ENCODE measurements around the gene GABRR2.

Gene GABRR2

DNA sequence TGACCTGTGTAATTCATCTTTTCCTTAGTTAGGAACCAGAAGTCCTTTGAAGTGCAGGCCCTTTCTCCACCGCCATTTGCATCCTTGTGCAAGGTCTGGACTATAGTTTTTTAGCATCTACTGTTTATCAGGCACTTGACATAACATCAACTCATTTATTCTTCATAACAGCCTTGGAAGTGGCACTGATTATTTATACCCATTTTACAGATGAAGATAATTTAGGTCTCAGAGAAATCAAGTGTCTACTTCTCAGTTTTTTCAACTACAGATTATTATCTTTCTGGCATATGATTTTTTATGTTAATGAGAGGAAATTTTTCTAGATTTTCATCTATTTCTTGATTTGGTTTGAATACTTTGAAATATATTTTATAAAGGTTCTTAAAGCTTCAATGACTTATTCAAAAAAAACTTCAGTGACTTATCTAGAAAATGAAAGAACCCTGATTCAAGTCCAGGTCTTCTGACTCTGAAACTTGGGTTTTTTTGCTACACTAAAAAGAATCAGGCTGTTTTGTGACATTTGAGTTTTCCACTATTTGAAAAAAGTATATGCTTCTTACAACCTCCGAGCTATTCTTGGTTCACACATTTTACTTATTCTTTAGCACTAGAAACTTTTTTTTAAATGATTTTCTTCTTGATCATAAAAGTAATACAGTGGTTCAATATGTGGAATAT lies 40.6 kb upstream of the GABRR2 start:
- Histone ChIP-seq H3K4me3 (no peak overlapping the region), H3K27ac (no peak overlapping the region)
- no peak for DNase-seq (ENCODE audit: low spot score)
- TF ChIP-seq, protein P1, sequence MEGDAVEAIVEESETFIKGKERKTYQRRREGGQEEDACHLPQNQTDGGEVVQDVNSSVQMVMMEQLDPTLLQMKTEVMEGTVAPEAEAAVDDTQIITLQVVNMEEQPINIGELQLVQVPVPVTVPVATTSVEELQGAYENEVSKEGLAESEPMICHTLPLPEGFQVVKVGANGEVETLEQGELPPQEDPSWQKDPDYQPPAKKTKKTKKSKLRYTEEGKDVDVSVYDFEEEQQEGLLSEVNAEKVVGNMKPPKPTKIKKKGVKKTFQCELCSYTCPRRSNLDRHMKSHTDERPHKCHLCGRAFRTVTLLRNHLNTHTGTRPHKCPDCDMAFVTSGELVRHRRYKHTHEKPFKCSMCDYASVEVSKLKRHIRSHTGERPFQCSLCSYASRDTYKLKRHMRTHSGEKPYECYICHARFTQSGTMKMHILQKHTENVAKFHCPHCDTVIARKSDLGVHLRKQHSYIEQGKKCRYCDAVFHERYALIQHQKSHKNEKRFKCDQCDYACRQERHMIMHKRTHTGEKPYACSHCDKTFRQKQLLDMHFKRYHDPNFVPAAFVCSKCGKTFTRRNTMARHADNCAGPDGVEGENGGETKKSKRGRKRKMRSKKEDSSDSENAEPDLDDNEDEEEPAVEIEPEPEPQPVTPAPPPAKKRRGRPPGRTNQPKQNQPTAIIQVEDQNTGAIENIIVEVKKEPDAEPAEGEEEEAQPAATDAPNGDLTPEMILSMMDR (IDR thresholded peaks at IDR 0.05), result no peak

DNA sequence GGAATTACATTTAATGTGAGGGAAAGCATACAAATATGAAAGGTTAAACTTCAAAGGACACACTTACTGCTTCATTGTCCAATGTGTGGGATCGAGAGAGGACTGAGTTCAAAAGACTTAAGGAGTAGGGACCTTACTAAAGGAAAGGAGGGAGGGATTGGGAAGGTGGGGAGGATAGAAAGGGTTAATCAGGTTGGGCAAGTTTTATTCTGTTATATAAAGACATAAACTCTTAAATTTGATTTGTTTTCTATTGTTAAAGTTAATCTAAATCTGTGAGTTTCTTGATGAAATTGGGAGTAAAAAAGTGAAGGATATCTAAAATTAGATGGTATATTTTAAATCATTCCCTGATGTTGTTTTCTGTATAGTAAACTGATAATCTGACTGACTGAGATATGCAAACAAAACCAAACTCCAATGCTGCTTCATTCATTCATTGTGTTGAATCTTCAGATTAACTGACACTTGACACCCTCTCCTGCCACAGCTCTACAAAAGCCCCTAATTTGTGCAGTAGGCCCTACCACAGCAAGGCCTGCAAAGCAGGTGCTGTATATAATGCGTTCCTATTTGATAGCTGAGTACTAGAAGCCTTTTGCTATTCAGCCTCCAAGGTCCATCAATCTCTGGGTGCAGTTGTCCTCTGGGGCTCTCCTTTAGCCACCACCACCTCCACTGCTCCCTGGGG lies 38.7 kb upstream of the GABRR2 start:
- DNase-seq (ENCODE audit: low spot score), result no peak
- TF ChIP-seq, protein P1 (IDR thresholded peaks at IDR 0.05), result no peak
- Histone ChIP-seq H3K4me3 (no peak overlapping the region), H3K27ac (no peak overlapping the region)

DNA sequence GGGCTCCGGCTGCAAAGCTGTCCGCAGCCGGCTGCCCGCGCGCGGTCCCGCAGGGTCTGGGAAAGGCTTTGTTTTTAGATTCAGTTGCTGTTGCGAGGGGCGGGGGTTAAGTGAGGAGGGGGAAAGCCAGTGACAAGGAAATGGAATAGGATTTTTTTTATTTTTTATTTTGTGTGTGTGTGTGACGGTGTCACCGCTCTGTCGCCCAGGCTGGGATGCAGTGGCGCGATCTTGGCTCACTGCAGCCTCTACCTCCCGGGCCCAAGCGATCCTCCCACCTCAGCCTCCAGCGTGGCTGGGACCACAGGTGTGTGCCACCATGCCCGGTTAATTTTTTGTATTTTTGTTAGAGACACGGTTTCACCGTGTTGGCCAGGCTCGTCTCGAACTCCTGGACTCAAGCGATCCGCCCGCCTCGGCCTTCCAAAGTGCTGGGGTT lies 38.0 kb upstream of the GABRR2 start:
- peak overlapping the region; percentile 93 to 95 for H3K27ac ChIP-seq
- H3K4me3 ChIP-seq, result peak overlapping the region; percentile 86
- no peak for DNase-seq (ENCODE audit: low spot score)
- TF ChIP-seq, protein P1 (IDR thresholded peaks at IDR 0.05), result no peak

DNA sequence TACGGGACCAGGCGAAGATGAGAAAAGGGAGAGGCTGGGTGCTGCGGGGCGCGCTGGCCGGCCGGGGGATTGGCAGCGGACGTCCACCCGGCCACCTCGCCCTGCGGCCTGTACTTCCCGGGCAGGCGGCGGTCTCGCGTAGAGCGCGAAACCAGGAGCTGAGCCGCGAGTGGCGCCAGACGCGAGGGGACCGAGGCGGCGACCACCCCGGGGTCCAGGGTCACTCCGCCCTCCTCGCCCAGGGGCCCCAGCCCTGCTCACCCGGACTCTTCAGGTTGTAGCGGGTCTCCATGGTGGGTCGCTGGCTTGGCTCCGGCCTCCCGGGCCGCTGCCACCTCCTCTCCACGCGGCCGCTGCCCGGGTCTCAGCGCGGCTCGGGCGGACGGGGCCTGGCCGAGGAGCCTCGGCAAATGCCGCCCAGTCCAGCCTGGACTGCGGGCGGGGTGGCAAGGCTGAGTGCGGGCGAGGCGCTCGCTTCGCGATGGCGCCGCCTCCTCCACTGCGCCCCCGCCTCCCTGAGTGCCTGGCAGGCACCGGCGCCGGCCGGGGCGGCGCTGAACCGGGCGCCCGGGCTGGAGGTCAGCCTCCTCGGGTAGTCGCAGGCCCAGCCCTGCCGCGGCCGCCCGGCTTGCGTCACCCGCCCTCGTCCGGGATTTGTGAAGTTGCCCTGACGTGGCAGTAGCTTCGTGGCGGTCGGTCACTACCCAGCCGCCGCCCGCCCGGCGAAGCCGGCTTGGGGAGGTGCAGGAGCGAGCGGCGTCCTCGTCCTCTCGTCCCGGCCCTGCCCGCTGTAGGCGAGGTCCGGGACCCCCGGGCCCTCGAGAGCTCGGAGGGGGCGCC lies 37.4 kb upstream of the GABRR2 start, which contains the start of gene UBE2J1:
Gene UBE2J1, minus strand, starts transcription at position 445 of the 840 bp plus-strand sequence. Its CDS starts 153 bp downstream, at position 292.
- peak; percentile 97 for DNase-seq (ENCODE audit: low spot score)
- TF ChIP-seq, protein P1 (IDR thresholded peaks at IDR 0.05), result no peak
- Histone ChIP-seq H3K4me3 (peak within 1 kb of the TSS; percentile 86), H3K27ac (peak within 1 kb of the TSS; percentile 93 to 95)

DNA sequence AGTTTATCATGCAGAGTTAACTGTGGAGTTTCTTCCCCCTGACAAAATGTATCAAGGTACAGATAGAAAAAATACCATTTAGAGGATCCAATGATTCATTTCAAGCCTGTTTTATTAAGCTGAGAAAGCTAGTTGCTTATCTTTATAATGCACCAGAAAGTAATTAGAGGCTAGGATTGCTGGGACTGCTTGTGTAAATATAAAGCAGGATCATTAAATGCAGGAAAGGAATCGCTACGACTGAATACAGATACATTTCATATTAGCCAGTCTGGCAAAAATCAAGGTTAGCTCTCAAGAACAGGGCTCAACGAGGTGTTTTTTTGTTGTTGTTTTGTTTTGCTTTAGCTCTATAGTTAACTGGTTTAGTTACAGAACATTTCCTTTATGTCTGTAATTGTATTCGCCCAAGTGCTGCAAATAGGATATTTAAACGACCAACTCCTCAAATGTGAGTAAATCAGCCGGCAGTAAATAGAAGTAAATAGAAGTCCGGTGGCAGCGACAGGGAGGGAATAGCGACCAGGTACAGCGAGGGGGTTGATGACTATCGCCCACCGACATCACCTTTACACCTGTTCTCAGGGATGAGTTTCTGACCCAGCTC lies 36.7 kb upstream of the GABRR2 start:
- Histone ChIP-seq H3K27ac (peak overlapping the region; percentile 93 to 95), H3K4me3 (peak overlapping the region; percentile 86)
- no peak for DNase-seq (ENCODE audit: low spot score)
- TF ChIP-seq, protein P1 (IDR thresholded peaks at IDR 0.05), result no peak

DNA sequence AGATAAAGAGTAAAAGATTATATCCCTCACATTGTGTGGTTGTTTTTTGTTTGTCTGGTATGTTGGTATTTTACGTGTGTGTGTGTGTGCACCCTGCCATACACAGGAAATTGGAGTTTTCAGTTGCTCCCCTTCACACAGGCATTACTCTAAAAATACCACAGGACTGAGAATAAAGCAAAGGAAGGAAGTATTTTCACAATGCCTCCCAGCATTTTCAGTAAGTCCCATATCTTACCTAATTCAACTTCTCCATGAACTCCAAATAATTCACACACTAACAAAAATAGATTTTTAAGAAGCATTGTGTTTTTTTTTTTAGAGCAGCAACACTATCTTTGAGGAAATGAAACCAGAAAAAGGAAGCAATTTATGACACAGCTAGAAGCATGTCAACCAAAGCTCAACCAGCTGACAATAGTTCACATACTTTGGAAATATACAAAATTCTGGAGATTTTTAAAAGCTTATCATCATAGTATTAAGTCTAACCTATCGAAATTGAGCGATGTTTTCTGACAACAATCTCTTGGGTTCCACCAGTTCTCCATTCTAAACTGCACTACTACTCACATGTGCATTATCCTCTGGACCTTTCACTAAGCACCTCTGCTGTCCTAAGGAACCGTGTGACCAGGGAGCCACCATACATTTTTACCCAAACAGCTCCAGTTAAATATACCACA lies 35.3 kb upstream of the GABRR2 start:
- TF ChIP-seq, protein P1 (IDR thresholded peaks at IDR 0.05), result no peak
- Histone ChIP-seq H3K27ac (peak overlapping the region; percentile 3 to 61), H3K4me3 (peak overlapping the region; percentile 86)
- no peak for DNase-seq (ENCODE audit: low spot score)
